A549 treated with dexamethasone at 1 μM for 4 hours (cell line): ENCODE results near the gene SUGP2. TPM values are rescaled to one million over a fixed set of nuclear protein-coding genes. Genes with fewer than 3 reads are reported as not detected.

ENCODE experiments used
- total RNA-seq: library from RNA; stranded (reverse); fragments of 200-300 nt; extraction: Qiagen RNA extraction; gene quantifications from 5 replicates; pipeline ENCODE4 v1.2.3, GENCODE V29; 2022

SUGP2 gene
- total RNA-seq: 17.5 to 33.3 TPM (median 28.1 TPM) in 5 replicates

GRCh38 chr19:19033426-19034203 is at the start of gene SUGP2, which contains the start of gene ARMC6:
TSS of gene SUGP2 (minus strand) at chr19:19033517. CDS start at chr19:19031071, 2,446 bp downstream.
TSS of gene ARMC6 (plus strand) at chr19:19033603. CDS start at chr19:19034210, 607 bp downstream.

GRCh38 chr19:19063183-19064097 is 30.1 kb upstream of the SUGP2 start, which contains the start of gene SLC25A42:
TSS of gene SLC25A42 (plus strand) at chr19:19063994. CDS start at chr19:19096125, 32,131 bp downstream.

Other genes with a start within 250 kb of the SUGP2 start
- 0.16 to 0.26 TPM (median 0.19 TPM) in 5 replicates for gene COMP, start 242.2 kb downstream of the SUGP2 start, total RNA-seq
- 27.8 to 45.2 TPM (median 43.1 TPM) in 5 replicates for gene UPF1, start 201.6 kb downstream of the SUGP2 start, total RNA-seq
- gene CERS1, start 137.4 kb downstream of the SUGP2 start, total RNA-seq: 4.8 to 5.6 TPM (median 5.0 TPM) in 5 replicates
- gene COPE, start 114.1 kb downstream of the SUGP2 start, total RNA-seq: 131 to 148 TPM (median 135 TPM) in 5 replicates
- 27.6 to 40.9 TPM (median 37.4 TPM) in 5 replicates for gene DDX49, start 113.8 kb downstream of the SUGP2 start, total RNA-seq
- gene HOMER3, start 92.3 kb downstream of the SUGP2 start, total RNA-seq: 21.8 to 32.4 TPM (median 28.9 TPM) in 5 replicates
- gene ARMC6, start 86 bp upstream of the SUGP2 start, total RNA-seq: 25.8 to 30.6 TPM (median 26.6 TPM) in 5 replicates
- 0.56 to 0.99 TPM (median 0.92 TPM) in 5 replicates for gene SLC25A42, start 30.5 kb upstream of the SUGP2 start, total RNA-seq
- gene TMEM161A, start 105.0 kb upstream of the SUGP2 start, total RNA-seq: 16.3 to 27.9 TPM (median 26.3 TPM) in 5 replicates
- gene MEF2B, start 136.7 kb upstream of the SUGP2 start, total RNA-seq: 0.21 to 0.83 TPM (median 0.41 TPM) in 5 replicates
- 7.1 to 12.3 TPM (median 11.0 TPM) in 5 replicates for gene BORCS8, start 158.6 kb upstream of the SUGP2 start, total RNA-seq
- 33.5 to 47.1 TPM (median 40.5 TPM) in 5 replicates for gene RFXANK, start 158.7 kb upstream of the SUGP2 start, total RNA-seq
- gene NR2C2AP, start 169.9 kb upstream of the SUGP2 start, total RNA-seq: 26.1 to 28.9 TPM (median 27.0 TPM) in 5 replicates
- gene NCAN, start 178.4 kb upstream of the SUGP2 start, total RNA-seq: 0.04 to 0.15 TPM (median 0.06 TPM) in 5 replicates
- 0.36 to 0.70 TPM (median 0.44 TPM) in 5 replicates for gene TM6SF2, start 239.8 kb upstream of the SUGP2 start, total RNA-seq